ENCODE measurements around the gene ROMO1.

Gene ROMO1

GRCh38 chr20:35729283-35729807 lies 30.1 kb downstream of the ROMO1 start:
- DNase-seq (ENCODE audit: extremely low spot score, insufficient read length, low read depth) (no peak), FAIRE-seq (no peak)

- FAIRE-seq (no peak), DNase-seq (ENCODE audit: extremely low spot score, insufficient read length, low read depth) (no peak)
Measured at GRCh38 chr20:35729836-35730582, 30.8 kb downstream of the ROMO1 start.

GRCh38 chr20:35730583-35731468 lies 31.6 kb downstream of the ROMO1 start:
- FAIRE-seq, result no peak
- no peak for DNase-seq (ENCODE audit: extremely low spot score, insufficient read length, low read depth)

- DNase-seq (ENCODE audit: extremely low spot score, insufficient read length, low read depth), result no peak
- no peak for FAIRE-seq
Measured at GRCh38 chr20:35731469-35731788, 32.2 kb downstream of the ROMO1 start.

GRCh38 chr20:35731862-35732643 lies 32.8 kb downstream of the ROMO1 start:
- FAIRE-seq, result no peak
- no peak for DNase-seq (ENCODE audit: extremely low spot score, insufficient read length, low read depth)

GRCh38 chr20:35732644-35732982 lies 33.4 kb downstream of the ROMO1 start:
- FAIRE-seq, result no peak
- no peak for DNase-seq (ENCODE audit: extremely low spot score, insufficient read length, low read depth)

- DNase-seq (ENCODE audit: extremely low spot score, insufficient read length, low read depth) (no peak), FAIRE-seq (no peak)
Measured at GRCh38 chr20:35734374-35734773, 35.2 kb downstream of the ROMO1 start.

GRCh38 chr20:35734777-35735649 lies 35.8 kb downstream of the ROMO1 start:
- no peak for DNase-seq (ENCODE audit: extremely low spot score, insufficient read length, low read depth)
- FAIRE-seq, result no peak

GRCh38 chr20:35735826-35736470 lies 36.7 kb downstream of the ROMO1 start:
- DNase-seq (ENCODE audit: extremely low spot score, insufficient read length, low read depth) (no peak), FAIRE-seq (no peak)

GRCh38 chr20:35737865-35738333 lies 38.7 kb downstream of the ROMO1 start:
- FAIRE-seq (no peak), DNase-seq (ENCODE audit: extremely low spot score, insufficient read length, low read depth) (no peak)

- FAIRE-seq, result no peak
Measured at GRCh38 chr20:35738410-35739179, 39.4 kb downstream of the ROMO1 start.

GRCh38 chr20:35739294-35740163 lies 40.3 kb downstream of the ROMO1 start:
- FAIRE-seq (no peak), DNase-seq (ENCODE audit: extremely low spot score, insufficient read length, low read depth) (no peak)

More at GRCh38 chr20:35738410-35739179, 39.4 kb downstream of the ROMO1 start:
- DNase-seq (ENCODE audit: extremely low spot score, insufficient read length, low read depth), result no peak

- FAIRE-seq, result peak; percentile 96
- DNase-seq (ENCODE audit: extremely low spot score, insufficient read length, low read depth), result peak; percentile 84
Measured at GRCh38 chr20:35741892-35742740, 42.9 kb downstream of the ROMO1 start, which contains the start of gene RBM39. Gene RBM39, minus strand, starts transcription at chr20:35742260. Its CDS starts 1,386 bp downstream, at chr20:35740874.

GRCh38 chr20:35742741-35743523 lies 43.7 kb downstream of the ROMO1 start:
- DNase-seq (ENCODE audit: extremely low spot score, insufficient read length, low read depth) (no peak), FAIRE-seq (peak; percentile 84)

GRCh38 chr20:35743693-35744491 lies 44.7 kb downstream of the ROMO1 start:
- no peak for DNase-seq (ENCODE audit: extremely low spot score, insufficient read length, low read depth)
- no peak for FAIRE-seq

All from GM18507 (cell line).